Type B pancreatic cell (in vitro differentiated cells): ENCODE measurements around the gene CPN2. TPM values are rescaled to one million over a fixed set of nuclear protein-coding genes. Genes with fewer than 3 reads are reported as not detected.

Experiments used
- DNase-seq: peaks from one replicate; pipeline ENCODE4 v3.0.0; 2021; ENCODE audit warnings: mixed read lengths; ENCODE audit not compliant: unreplicated experiment; ENCODE audit errors: extremely low spot score
- H3K27ac Mint-ChIP-seq: 2 replicates; pipeline ENCODE4 v1.8.0; 2021; ENCODE audit warnings: mild to moderate bottlenecking, mixed read lengths
- H3K27me3 Mint-ChIP-seq: 2 replicates; pipeline ENCODE4 v1.8.0; 2021; ENCODE audit warnings: mixed read lengths
- H3K36me3 Mint-ChIP-seq: 2 replicates; pipeline ENCODE4 v1.8.0; 2021; ENCODE audit warnings: mixed read lengths
- H3K4me1 Mint-ChIP-seq: one replicate; pipeline ENCODE4 v1.8.0; 2021; ENCODE audit warnings: mixed read lengths; ENCODE audit not compliant: unreplicated experiment
- H3K4me3 Mint-ChIP-seq: 2 replicates; pipeline ENCODE4 v1.8.0; 2021; ENCODE audit warnings: mild to moderate bottlenecking, mixed read lengths
- H3K9me3 Mint-ChIP-seq: 2 replicates; pipeline ENCODE4 v1.8.0; 2021; ENCODE audit warnings: mixed read lengths
- CTCF ChIP-seq: fragments of 200-600 bp; sonication (generic); conservative IDR thresholded peaks from 2 replicates; pipeline ENCODE4 v1.5.0; 2021; ENCODE audit warnings: antibody characterized with exemption, mild to moderate bottlenecking
- total RNA-seq: library from RNA; stranded (reverse); gene quantifications from 2 replicates; pipeline ENCODE4 v1.2.1, GENCODE V29; 2021; ENCODE audit warnings: low replicate concordance

CPN2 gene
- total RNA-seq, 1 donor from 2014 or later: not detected

- H3K4me3 Mint-ChIP-seq: peak overlapping the region; percentile 61
- H3K4me1 Mint-ChIP-seq: peaks cover 12% of the 10 kb centered on the region
Measured at GRCh38 chr3:194375473-194376240, 24.5 kb upstream of the CPN2 start.

GRCh38 chr3:194374935-194375334 lies 23.8 kb upstream of the CPN2 start:
- DNase-seq: no peak
- Mint-ChIP-seq H3K27ac (no peak overlapping the region), H3K27me3 (peaks cover 22% of the 10 kb centered on the region), H3K4me3 (no peak overlapping the region), H3K9me3 (no peaks in the 10 kb centered on the region), H3K4me1 (peaks cover 17% of the 10 kb centered on the region), H3K36me3 (no peaks in the 10 kb centered on the region)
- no peak for TF ChIP-seq CTCF

More at GRCh38 chr3:194375473-194376240, 24.5 kb upstream of the CPN2 start:
- Mint-ChIP-seq H3K27ac (peak overlapping the region; percentile 68), H3K36me3 (no peaks in the 10 kb centered on the region), H3K27me3 (peaks cover 16% of the 10 kb centered on the region), H3K9me3 (no peaks in the 10 kb centered on the region)
- no peak for TF ChIP-seq CTCF
- DNase-seq: no peak

- TF ChIP-seq CTCF: no peak
- peaks cover 29% of the 10 kb centered on the region for H3K27me3 Mint-ChIP-seq
- H3K4me1 Mint-ChIP-seq: peaks cover 20% of the 10 kb centered on the region
- H3K36me3 Mint-ChIP-seq: no peaks in the 10 kb centered on the region
- H3K9me3 Mint-ChIP-seq: no peaks in the 10 kb centered on the region
- no peak overlapping the region for H3K4me3 Mint-ChIP-seq
- no peak for DNase-seq
- H3K27ac Mint-ChIP-seq: no peak overlapping the region
Measured at GRCh38 chr3:194373899-194374298, 22.8 kb upstream of the CPN2 start.

GRCh38 chr3:194373028-194373427 lies 21.9 kb upstream of the CPN2 start:
- Mint-ChIP-seq H3K27me3 (peaks cover 35% of the 10 kb centered on the region), H3K4me3 (no peak overlapping the region), H3K36me3 (no peaks in the 10 kb centered on the region), H3K4me1 (peaks cover 28% of the 10 kb centered on the region), H3K9me3 (no peaks in the 10 kb centered on the region), H3K27ac (no peak overlapping the region)
- no peak for DNase-seq
- no peak for TF ChIP-seq CTCF

GRCh38 chr3:194370753-194371152 lies 19.6 kb upstream of the CPN2 start:
- no peak for DNase-seq
- Mint-ChIP-seq H3K27ac (no peak overlapping the region), H3K4me1 (peaks cover 27% of the 10 kb centered on the region), H3K27me3 (peaks cover 43% of the 10 kb centered on the region), H3K4me3 (no peak overlapping the region), H3K36me3 (no peaks in the 10 kb centered on the region), H3K9me3 (no peaks in the 10 kb centered on the region)
- no peak for TF ChIP-seq CTCF
